NB4 (cell line): ENCODE measurements around the gene CFAP299.

ENCODE experiments used
- CTCF ChIP-seq: IDR thresholded peaks from one replicate; pipeline ENCODE4 v1.5.1; 2012; ENCODE audit warnings: low read depth, low read length
- POLR2A ChIP-seq: IDR thresholded peaks from 2 replicates; pipeline ENCODE4 v1.6.1; 2011; ENCODE audit warnings: mild to moderate bottlenecking; ENCODE audit not compliant: insufficient read length; ENCODE audit errors: extremely low read depth

DNA sequence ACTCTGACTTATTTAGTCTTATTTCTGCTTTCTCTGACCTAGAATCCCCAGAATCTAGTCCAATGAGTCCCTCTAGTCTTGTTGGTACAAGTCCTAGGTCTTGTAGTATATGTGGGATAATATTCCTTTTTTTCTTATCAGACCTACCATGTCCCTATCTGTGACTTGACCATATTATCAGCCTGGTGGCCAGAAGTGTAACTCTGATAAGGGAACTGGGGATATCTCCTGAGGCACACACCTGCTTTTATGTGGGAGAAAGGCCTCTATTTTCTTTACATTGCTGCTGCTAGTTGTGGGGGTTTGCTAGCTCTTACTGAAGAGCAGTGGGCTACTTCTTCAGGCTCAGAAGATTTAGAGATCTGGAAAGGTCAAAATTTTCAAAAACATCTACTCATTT lies 38.6 kb downstream of the CFAP299 start:
- TF ChIP-seq POLR2A (no peak), CTCF (no peak)
